SH-SY5Y (cell line): ENCODE measurements around the gene HPCAL1.

ENCODE experiments used
- GATA2 ChIP-seq: IDR thresholded peaks from 2 replicates; pipeline ENCODE4 v1.6.1; 2011; ENCODE audit warnings: mild to moderate bottlenecking, low read depth, low read length
- GATA3 ChIP-seq: IDR thresholded peaks from 2 replicates; pipeline ENCODE4 v1.6.1; 2011; ENCODE audit warnings: low read depth, mild to moderate bottlenecking, low read length, moderate library complexity

- TF ChIP-seq GATA3: no peak
- TF ChIP-seq GATA2: no peak
Measured at GRCh38 chr2:10304458-10305253, 2.0 kb downstream of the HPCAL1 start.
